Activated CD4-positive, alpha-beta T cell treated with anti-CD3 and anti-CD28 coated beads for 36 hours (primary cell): ENCODE measurements around the gene DNAJC11. TPM values are rescaled to one million over a fixed set of nuclear protein-coding genes. Genes with fewer than 3 reads are reported as not detected.
A peak's percentile ranks its signal among the peaks of the same experiment; 100 is the strongest.
"Not testable (repeated sequence)": the region's sequence is repeated elsewhere in the genome, so short reads cannot be mapped to it uniquely, and the experiment has no call there.

ENCODE experiments used
- ATAC-seq: fragments of 200-7000 bp; cut with Tn5 transposase; one replicate; pipeline ENCODE4 v1.10.0; 2021; ENCODE audit warnings: mild to moderate bottlenecking, moderate library complexity
- CTCF ChIA-PET: fragments of 350-600 bp; sonication (Branson Sonifier 250); formaldehyde crosslinking; loops from one replicate; lab custom pipeline; 2021; ENCODE audit warnings: antibody characterized with exemption; lab: Charles Lee
- POLR2A ChIA-PET: fragments of 350-600 bp; sonication (Branson Sonifier 250); formaldehyde crosslinking; loops from one replicate; lab custom pipeline; 2021; ENCODE audit warnings: antibody characterized with exemption, inconsistent platforms; lab: Charles Lee
- DNase-seq: peaks from one replicate; pipeline ENCODE4 v3.0.0-alpha.2; 2020
- H3K27ac Mint-ChIP-seq: one replicate; pipeline ENCODE4 v1.8.0; 2021; ENCODE audit warnings: mixed read lengths
- H3K27me3 Mint-ChIP-seq: one replicate; pipeline ENCODE4 v1.8.0; 2021; ENCODE audit warnings: mixed read lengths
- H3K36me3 Mint-ChIP-seq: one replicate; pipeline ENCODE4 v1.8.0; 2021; ENCODE audit warnings: low read depth, mixed read lengths
- H3K4me1 Mint-ChIP-seq: one replicate; pipeline ENCODE4 v1.8.0; 2021; ENCODE audit warnings: mixed read lengths
- H3K4me3 Mint-ChIP-seq: one replicate; pipeline ENCODE4 v1.8.0; 2021; ENCODE audit warnings: mild to moderate bottlenecking, moderate library complexity, mixed read lengths
- H3K9me3 Mint-ChIP-seq: one replicate; pipeline ENCODE4 v1.8.0; 2021; ENCODE audit warnings: low read depth, mixed read lengths
- intact Hi-C, 2 experiments: fragments of 100-400 bp; cut with DNase I in 1 of 2; cut with micrococcal nuclease in 1 of 2; formaldehyde crosslinking; loops; one replicate each; pipeline versions ENCODE4 v1.14.2 to v1.15.1; 2022 to 2024; cut with DNase I, micrococcal nuclease
- total RNA-seq, 2 experiments: library from RNA; stranded (reverse); gene quantifications; one replicate each; pipeline ENCODE4 v1.2.3, GENCODE V29; 2021

DNAJC11 gene
- total RNA-seq, 2 experiments from 2014 or later: 53.2 to 62.0 TPM

- DNase-seq: peak; percentile 48
- no peaks in the 10 kb centered on the region for H3K27me3 Mint-ChIP-seq
- peak overlapping the region; percentile 95 for H3K27ac Mint-ChIP-seq
- no peaks in the 10 kb centered on the region for H3K9me3 Mint-ChIP-seq
- H3K4me3 Mint-ChIP-seq: peak overlapping the region; percentile 70
- POLR2A ChIA-PET: interaction anchor here (0.6 to 1.2 kb wide), 4 partner anchors 8 to 21 kb away, joined by 3 to 6 read pairs (median 4); partner anchors contain the start of gene THAP3
- ATAC-seq: no peak
- H3K36me3 Mint-ChIP-seq: peaks cover 14% of the 10 kb centered on the region
- peaks cover 21% of the 10 kb centered on the region for H3K4me1 Mint-ChIP-seq
- CTCF ChIA-PET: interaction anchor here (0.7 to 1.4 kb wide), 4 partner anchors 8 to 115 kb away, joined by 3 to 11 read pairs (median 4); no protein-coding TSS in a partner anchor
- intact Hi-C loops: loop anchor here (1.0 to 10.0 kb wide), 12 partner anchors 9 to 1361 kb away; partner anchors contain the start of genes ACOT7 (in 1 of the 2), CAMTA1 (in 1 of the 2), ICMT (in 1 of the 2) and NOL9 (in 1 of the 2)
Measured at GRCh38 chr1:6603915-6604558, 97.6 kb downstream of the DNAJC11 start.

- no peaks in the 10 kb centered on the region for H3K9me3 Mint-ChIP-seq
- H3K27ac Mint-ChIP-seq: peak overlapping the region; percentile 95
- no peaks in the 10 kb centered on the region for H3K27me3 Mint-ChIP-seq
- H3K36me3 Mint-ChIP-seq: peaks cover 14% of the 10 kb centered on the region
- intact Hi-C loops: loop anchor here (1.0 to 10.0 kb wide), 12 partner anchors 10 to 1361 kb away; partner anchors contain the start of genes ACOT7 (in 1 of the 2), CAMTA1 (in 1 of the 2), ICMT (in 1 of the 2) and NOL9 (in 1 of the 2)
- POLR2A ChIA-PET: interaction anchor here (0.6 to 1.2 kb wide), 4 partner anchors 9 to 21 kb away, joined by 3 to 6 read pairs (median 4); partner anchors contain the start of gene THAP3
- DNase-seq (peak; percentile 73), ATAC-seq (peak; percentile 21)
- peaks cover 27% of the 10 kb centered on the region for H3K4me1 Mint-ChIP-seq
- peak overlapping the region; percentile 70 for H3K4me3 Mint-ChIP-seq
- CTCF ChIA-PET: interaction anchor here (1.2 to 1.4 kb wide), 2 partner anchors 9 to 13 kb away, joined by 3 to 11 read pairs; no protein-coding TSS in a partner anchor
Measured at GRCh38 chr1:6603238-6603914, 98.2 kb downstream of the DNAJC11 start.

- intact Hi-C loops: loop anchor here (1.0 to 10.0 kb wide), 14 partner anchors 11 to 1362 kb away; partner anchors contain the start of genes CAMTA1 (in 2 of the 2), ACOT7 (in 1 of the 2), DNAJC11 (in 1 of the 2) and ICMT (in 1 of the 2)
- Mint-ChIP-seq H3K36me3 (peaks cover 17% of the 10 kb centered on the region), H3K4me3 (peak within 1 kb of the TSS; percentile 97), H3K27ac (peak within 1 kb of the TSS; percentile 95), H3K4me1 (peaks cover 30% of the 10 kb centered on the region), H3K27me3 (no peaks in the 10 kb centered on the region), H3K9me3 (no peaks in the 10 kb centered on the region)
- ChIA-PET POLR2A (interaction anchor here (0.7 to 1.6 kb wide), 4 partner anchors 9 to 209 kb away, joined by 3 to 6 read pairs (median 4); partner anchors contain the start of genes ACOT7 and PHF13), CTCF (interaction anchor here (1.4 kb wide), 2 partner anchors 10 to 43 kb away, joined by 6 to 11 read pairs; no protein-coding TSS in a partner anchor)
- DNase-seq: peak; percentile 93
- peak; percentile 45 for ATAC-seq
Measured at GRCh38 chr1:6602669-6603237, 98.9 kb downstream of the DNAJC11 start, which contains the start of gene KLHL21. TSS of gene KLHL21 (minus strand) at chr1:6602869. CDS start at chr1:6602817, 52 bp downstream.

GRCh38 chr1:6601923-6602668 is 99.5 kb downstream of the DNAJC11 start:
- peak overlapping the region; percentile 94 for H3K27ac Mint-ChIP-seq
- no peaks in the 10 kb centered on the region for H3K9me3 Mint-ChIP-seq
- ATAC-seq (peak; percentile 25), DNase-seq (peak; percentile 60)
- H3K36me3 Mint-ChIP-seq: peaks cover 23% of the 10 kb centered on the region
- CTCF ChIA-PET: interaction anchor here (0.6 to 3.6 kb wide), 5 partner anchors 12 to 48 kb away, joined by 3 to 14 read pairs (median 3); partner anchors contain the start of genes NOL9, PHF13 and ZBTB48
- H3K4me3 Mint-ChIP-seq: peak overlapping the region; percentile 97
- no peaks in the 10 kb centered on the region for H3K27me3 Mint-ChIP-seq
- H3K4me1 Mint-ChIP-seq: peaks cover 35% of the 10 kb centered on the region
- intact Hi-C loops: loop anchor here (1.0 to 10.0 kb wide), 16 partner anchors 11 to 1363 kb away; partner anchors contain the start of genes CAMTA1 (in 2 of the 2), NOL9 (in 2 of the 2), DNAJC11 (in 1 of the 2) and ICMT (in 1 of the 2)
- POLR2A ChIA-PET: interaction anchor here (0.6 to 1.6 kb wide), 5 partner anchors 10 to 208 kb away, joined by 3 to 6 read pairs (median 4); partner anchors contain the start of genes ACOT7 and PHF13

- DNase-seq (peak; percentile 94), ATAC-seq (peak; percentile 80)
- H3K27ac Mint-ChIP-seq: peak overlapping the region; percentile 94
- H3K9me3 Mint-ChIP-seq: no peaks in the 10 kb centered on the region
- CTCF ChIA-PET: interaction anchor here (0.5 to 3.6 kb wide), 7 partner anchors 12 to 84 kb away, joined by 3 to 14 read pairs (median 3); partner anchors contain the start of genes NOL9, PHF13 and ZBTB48
- H3K36me3 Mint-ChIP-seq: peaks cover 26% of the 10 kb centered on the region
- no peaks in the 10 kb centered on the region for H3K27me3 Mint-ChIP-seq
- POLR2A ChIA-PET: interaction anchor here (0.6 to 1.6 kb wide), 7 partner anchors 10 to 26 kb away, joined by 3 to 6 read pairs (median 4); partner anchors contain the start of genes PHF13 and ZBTB48
- H3K4me1 Mint-ChIP-seq: peaks cover 40% of the 10 kb centered on the region
- H3K4me3 Mint-ChIP-seq: peak overlapping the region; percentile 97
- intact Hi-C loops: loop anchor here (1.0 to 10.0 kb wide), 10 partner anchors 12 to 1364 kb away; partner anchors contain the start of genes NOL9 (in 2 of the 2), ICMT (in 1 of the 2), NPHP4 (in 1 of the 2) and PARK7 (in 1 of the 2)
Measured at GRCh38 chr1:6601049-6601922, 100.3 kb downstream of the DNAJC11 start.

GRCh38 chr1:6600410-6601048 is 101.1 kb downstream of the DNAJC11 start:
- intact Hi-C loops: loop anchor here (1.0 to 10.0 kb wide), 10 partner anchors 13 to 1364 kb away; partner anchors contain the start of genes NOL9 (in 2 of the 2), ICMT (in 1 of the 2), NPHP4 (in 1 of the 2) and PARK7 (in 1 of the 2)
- ChIA-PET POLR2A (interaction anchor here (1.0 to 1.6 kb wide), 3 partner anchors 9 to 21 kb away, joined by 3 to 6 read pairs (median 4); partner anchors contain the start of gene ZBTB48), CTCF (interaction anchor here (0.6 to 3.6 kb wide), 7 partner anchors 16 to 160 kb away, joined by 3 to 14 read pairs (median 7); partner anchors contain the start of gene THAP3)
- ATAC-seq: peak; percentile 0
- no peaks in the 10 kb centered on the region for H3K27me3 Mint-ChIP-seq
- no peaks in the 10 kb centered on the region for H3K9me3 Mint-ChIP-seq
- peaks cover 45% of the 10 kb centered on the region for H3K4me1 Mint-ChIP-seq
- H3K27ac Mint-ChIP-seq: peak overlapping the region; percentile 94
- H3K36me3 Mint-ChIP-seq: peaks cover 33% of the 10 kb centered on the region
- no peak for DNase-seq
- H3K4me3 Mint-ChIP-seq: peak overlapping the region; percentile 97

- CTCF ChIA-PET: interaction anchor here (0.6 to 3.6 kb wide), 7 partner anchors 15 to 159 kb away, joined by 3 to 14 read pairs (median 7); partner anchors contain the start of gene THAP3
- not testable (repeated sequence) for ATAC-seq, DNase-seq, H3K27me3 Mint-ChIP-seq, H3K9me3 Mint-ChIP-seq
- Mint-ChIP-seq H3K27ac (peak overlapping the region; percentile 94), H3K4me1 (peaks cover 45% of the 10 kb centered on the region), H3K4me3 (peak overlapping the region; percentile 97), H3K36me3 (peaks cover 37% of the 10 kb centered on the region)
- POLR2A ChIA-PET: interaction anchor here (0.7 to 1.6 kb wide), 4 partner anchors 9 to 21 kb away, joined by 3 to 6 read pairs (median 4); partner anchors contain the start of gene ZBTB48
- intact Hi-C loops: loop anchor here (2.0 to 10.0 kb wide), 5 partner anchors 45 to 1365 kb away; partner anchors contain the start of genes ICMT (in 1 of the 2), NOL9 (in 1 of the 2), PARK7 (in 1 of the 2) and TAS1R1 (in 1 of the 2)
Measured at GRCh38 chr1:6599991-6600390, 101.6 kb downstream of the DNAJC11 start.
